Activated T-cell treated with anti-CD3 and anti-CD28 coated beads for 1 hour (primary cell): Measurements from ENCODE around the gene DYSF.
"Not testable (repeated sequence)": the region's sequence is repeated elsewhere in the genome, so short reads cannot be mapped to it uniquely, and the experiment has no call there.

ENCODE experiments used
- DNase-seq: peaks from one replicate; pipeline ENCODE4 v3.0.0-alpha.2; 2020; ENCODE audit warnings: low read depth

Gene DYSF

GRCh38 chr2:71647356-71647755 is 194.0 kb downstream of the DYSF start:
- DNase-seq: no peak

GRCh38 chr2:71655498-71655897 is 202.1 kb downstream of the DYSF start:
- DNase-seq: no peak

- DNase-seq: not testable (repeated sequence)
These were observed 204.9 kb downstream of the DYSF start for GRCh38 chr2:71658256-71658655.

DNA sequence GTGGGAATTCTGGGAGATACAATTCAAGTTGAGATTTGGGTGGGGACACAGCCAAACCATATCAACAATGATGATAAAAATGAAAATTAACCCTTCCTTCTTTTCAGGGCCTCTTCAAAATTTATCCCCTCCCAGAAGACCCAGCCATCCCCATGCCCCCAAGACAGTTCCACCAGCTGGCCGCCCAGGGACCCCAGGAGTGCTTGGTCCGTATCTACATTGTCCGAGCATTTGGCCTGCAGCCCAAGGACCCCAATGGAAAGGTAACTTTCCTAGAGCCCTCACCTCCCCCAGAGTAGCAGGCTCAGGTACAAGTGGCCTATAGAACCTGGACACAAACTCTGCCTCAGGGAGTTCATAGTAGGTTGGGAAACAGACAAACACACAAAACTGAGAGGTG is 205.4 kb downstream of the DYSF start:
- no peak for DNase-seq

DNA sequence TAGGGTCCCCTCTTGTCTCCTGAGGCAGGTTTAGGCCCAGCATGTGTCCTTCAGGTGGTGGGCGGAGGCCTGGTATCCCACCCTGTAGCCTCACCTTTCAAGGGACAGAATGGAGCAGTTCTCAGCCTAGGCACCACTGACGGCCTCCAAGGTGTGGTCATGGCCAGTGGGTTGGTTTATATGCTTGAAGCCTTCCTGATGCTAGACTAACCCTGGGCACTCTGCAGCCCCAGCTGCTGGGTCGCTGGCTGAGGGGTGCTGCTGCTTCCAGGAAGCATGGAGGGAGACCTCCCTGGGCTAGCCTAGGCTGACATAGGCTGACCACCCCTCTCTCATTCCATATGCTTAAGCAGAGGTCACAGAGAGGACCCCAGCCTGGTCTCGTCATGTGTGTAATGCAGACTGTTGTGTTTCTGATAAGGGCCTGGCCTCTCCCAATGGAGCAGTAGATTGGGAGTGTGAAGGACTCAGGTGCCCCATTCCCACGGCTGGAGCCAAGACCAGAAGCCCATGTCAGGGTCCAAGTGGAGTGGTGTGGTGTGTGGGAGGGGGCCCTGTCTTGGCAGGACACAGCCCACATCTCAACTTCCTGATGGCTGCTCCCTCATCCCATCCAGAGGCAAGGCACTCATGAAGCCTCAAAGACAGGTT is 206.6 kb downstream of the DYSF start:
- DNase-seq: no peak

DNA sequence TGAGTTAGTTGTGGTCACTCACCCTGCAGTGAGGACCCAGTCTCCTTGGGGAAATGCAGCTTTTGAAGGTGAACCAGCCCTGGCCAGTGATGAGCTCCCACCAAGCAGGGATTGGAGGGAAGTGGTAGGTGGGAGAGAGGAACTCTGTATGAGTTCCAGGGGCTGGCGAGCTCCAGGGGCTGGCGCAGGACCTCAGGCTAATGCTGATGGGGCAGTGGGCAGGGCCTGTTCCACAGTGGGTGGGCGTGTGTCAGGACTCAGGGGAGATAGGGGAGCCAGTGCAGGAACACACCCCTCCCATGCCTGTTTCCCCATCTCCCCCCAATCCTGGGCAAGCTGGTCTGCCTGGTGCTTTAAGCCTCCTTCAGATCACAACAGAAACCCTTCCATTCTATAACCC is 208.4 kb downstream of the DYSF start:
- DNase-seq: no peak

DNA sequence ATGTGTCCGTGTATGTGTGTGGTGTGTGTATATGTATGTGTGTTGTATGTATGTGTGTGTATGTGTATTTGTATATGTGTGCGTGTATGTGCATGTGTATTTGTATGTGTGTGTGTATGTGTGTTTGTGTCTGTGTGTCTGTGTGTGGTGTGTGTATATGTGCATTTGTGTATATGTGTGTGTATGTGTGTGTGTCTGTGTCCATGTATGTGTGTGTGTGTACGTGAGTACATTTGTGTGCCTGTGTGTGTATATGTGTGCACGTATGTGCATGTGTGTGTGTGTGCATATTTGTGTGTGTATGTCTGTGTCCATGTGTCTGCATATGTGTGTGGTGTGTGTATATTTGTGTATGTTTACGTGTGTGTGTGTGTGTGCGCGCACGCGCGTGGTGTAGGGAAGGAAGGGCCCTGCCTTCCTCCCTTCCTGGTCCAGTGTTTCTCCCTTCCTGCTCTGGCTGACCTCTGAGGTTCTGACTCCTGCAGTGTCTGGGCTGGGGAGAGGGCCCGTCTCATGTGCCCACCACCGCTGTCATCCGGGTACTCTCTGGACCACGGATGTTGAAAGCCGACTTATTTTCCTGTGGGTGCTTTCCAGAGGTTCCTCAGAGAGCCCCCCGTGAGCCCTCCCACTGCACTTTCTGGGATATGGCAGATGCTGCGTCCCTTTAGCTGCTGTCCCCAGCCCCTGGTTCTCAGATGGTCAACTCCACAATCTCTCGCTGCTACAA is 209.5 kb downstream of the DYSF start:
- DNase-seq: no peak

GRCh38 chr2:71664161-71664560 is 210.8 kb downstream of the DYSF start:
- DNase-seq: no peak

DNA sequence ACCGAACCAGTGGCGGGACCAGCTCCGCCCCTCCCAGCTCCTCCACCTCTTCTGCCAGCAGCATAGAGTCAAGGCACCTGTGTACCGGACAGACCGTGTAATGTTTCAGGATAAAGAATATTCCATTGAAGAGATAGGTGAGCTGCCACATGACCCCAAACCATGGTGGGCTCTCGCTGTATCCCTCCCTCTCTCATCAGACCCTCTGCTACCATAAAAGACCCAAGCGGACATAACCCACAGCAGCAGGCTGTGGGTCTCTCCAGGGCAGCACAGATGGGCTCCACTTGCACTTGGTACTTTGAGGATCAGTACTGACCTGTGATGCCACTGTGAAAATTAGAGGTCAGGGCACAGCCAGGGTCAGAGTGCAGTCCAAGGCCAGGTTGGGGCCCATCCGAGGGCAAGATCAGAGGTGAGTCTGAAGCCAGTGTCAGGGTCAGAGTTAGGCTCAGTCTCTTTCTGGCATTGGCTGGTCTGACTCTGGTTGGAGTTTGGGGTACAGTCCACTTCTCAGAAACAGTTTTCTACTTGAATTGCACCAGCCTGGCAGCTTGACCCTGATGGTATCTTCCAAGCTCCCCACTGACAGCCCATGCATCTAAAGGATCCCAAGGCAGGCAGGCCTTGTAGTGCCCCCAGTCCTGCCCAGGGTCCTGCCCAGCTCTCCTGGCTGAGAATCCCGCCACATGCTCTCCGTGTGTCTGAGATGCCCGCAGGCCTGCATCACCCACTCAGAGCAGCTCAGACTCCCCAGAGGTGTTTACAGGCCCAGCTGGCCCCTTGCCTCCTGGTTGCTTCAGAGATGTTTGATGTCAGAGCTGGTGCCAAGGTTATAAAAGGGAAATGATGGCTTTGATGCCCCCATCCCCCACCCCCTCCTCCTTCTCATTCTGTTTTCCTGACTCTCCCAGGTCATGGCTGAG is 212.1 kb downstream of the DYSF start:
- no peak for DNase-seq

DNA sequence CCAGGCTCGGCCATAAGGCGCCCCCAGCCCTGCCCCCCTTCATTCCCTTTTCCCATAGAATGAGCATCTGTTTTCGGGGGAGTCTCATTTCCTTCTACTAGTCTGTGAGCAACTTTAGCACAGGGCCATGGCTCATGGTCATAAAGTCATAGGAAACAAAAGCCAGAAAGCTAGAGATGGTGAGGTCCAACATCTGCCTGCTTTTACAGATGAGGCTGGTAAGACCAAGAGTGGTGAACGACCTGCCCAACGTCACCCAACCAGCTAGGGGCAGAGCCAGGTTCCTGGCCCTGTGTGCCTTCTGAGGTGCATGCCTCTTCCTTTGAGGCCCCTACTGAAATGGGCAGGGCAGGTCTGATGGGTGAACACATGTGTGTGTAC is 212.7 kb downstream of the DYSF start:
- no peak for DNase-seq

DNA sequence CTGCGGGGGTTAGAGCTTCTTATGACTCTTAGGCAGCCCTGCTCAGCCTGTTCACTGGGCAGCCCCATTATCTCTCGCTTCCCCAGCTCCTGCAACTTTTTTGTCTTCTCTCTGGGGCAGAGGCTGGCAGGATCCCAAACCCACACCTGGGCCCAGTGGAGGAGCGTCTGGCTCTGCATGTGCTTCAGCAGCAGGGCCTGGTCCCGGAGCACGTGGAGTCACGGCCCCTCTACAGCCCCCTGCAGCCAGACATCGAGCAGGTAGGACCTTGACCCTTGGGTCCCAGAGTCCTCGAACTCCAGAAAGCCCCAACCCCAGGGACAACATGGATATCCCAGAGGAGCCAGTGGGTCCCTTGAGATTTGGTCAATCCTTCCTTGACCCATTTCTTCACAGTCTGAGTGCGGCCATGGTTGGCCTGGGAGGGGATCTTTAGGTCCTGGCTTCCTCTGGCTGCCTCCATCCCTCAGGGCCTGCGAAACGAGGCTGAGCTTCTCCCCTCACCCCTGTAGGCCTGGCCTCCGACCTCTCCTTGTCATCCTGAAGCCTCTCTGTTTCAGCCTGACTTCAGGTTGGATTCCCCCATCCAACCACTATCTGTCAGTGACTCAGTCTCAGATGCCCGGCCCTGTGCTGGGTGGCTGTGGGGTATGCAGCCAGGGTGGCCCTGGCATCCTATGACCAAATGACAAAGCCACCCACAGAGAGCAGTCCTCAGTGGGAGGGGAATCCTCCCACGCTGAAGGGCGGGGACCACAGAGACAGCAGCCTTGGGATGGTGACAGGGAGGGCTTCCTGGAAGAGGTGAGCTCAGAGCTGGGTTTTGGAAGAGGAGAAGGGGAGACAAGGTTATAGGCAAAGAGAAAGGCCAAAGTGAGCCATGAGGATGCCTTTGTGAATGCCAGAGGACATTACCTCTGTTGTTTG is 214.2 kb downstream of the DYSF start:
- DNase-seq: no peak

DNA sequence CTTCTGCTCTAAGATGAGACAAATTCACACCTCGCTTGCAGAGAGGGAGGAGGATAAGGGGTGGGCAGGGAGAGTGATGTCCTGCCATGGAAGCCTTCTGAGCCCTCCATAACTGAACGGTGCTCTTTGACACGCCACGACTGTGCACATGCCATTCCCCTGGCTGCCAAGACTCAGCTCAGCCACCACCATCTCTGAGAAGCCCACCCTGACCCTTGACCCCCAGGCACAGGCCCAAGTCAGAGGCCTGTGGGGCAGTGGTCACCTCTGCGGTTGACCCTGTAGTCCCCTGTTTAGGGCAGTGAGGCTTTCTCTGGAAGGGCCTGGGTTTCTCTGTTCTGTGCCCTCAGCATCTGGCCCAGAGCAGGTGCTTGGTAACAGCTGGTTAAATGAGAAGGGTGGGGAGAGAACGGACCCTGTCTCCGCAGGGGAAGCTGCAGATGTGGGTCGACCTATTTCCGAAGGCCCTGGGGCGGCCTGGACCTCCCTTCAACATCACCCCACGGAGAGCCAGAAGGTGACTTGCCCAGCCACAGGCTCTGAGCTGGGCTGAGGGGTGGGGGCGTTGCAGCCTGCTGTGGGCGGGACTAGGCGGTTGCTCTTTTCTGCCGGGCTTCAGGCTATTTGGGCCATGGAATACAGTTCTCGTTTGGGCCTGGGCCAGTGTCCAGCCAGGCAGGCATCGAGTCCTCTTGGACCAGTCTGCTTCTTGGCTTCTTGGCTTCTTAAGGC is 215.1 kb downstream of the DYSF start:
- DNase-seq: no peak

DNA sequence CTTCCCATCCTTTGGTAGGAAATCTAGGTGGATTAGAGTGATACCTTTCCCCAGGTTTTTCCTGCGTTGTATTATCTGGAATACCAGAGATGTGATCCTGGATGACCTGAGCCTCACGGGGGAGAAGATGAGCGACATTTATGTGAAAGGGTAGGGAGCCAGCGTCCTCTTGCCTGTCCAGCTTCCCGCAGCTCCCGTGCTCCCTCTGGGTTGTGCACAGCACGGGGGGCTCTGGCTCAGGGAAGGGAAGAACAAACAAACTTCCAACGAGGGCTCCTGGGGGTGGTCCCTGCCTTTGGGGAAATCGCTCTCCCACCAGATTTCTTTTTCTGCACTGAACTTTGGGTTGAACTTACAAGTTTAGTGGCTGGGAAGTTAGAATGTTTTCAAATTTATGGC is 215.7 kb downstream of the DYSF start:
- DNase-seq: no peak

- no peak for DNase-seq
These were observed 216.5 kb downstream of the DYSF start for GRCh38 chr2:71669628-71670429.

DNA sequence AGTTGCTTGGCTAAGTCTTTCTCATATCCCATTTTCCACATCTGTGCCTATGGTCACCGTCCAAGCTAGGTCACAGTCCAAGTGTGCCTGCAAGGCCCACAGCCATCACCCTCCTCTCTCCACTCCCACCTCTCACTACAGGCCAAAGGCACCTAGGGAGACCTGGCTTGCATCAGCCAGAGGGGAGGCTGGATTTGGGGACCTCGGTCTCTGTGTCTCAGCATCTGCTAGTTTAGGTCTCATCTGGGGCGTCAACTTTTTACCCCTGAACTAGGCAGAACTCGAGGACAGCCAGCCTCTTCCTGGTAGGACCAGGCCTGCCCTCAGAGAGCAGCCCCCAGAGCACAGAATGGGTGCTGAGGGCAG is 217.1 kb downstream of the DYSF start:
- DNase-seq: no peak

- DNase-seq: no peak
These were observed 218.0 kb downstream of the DYSF start for GRCh38 chr2:71671203-71671854.

- no peak for DNase-seq
These were observed 218.8 kb downstream of the DYSF start for GRCh38 chr2:71671895-71672825.
